Measurements from ENCODE around the gene POU2AF2. TPM values are rescaled to one million over a fixed set of nuclear protein-coding genes. Genes with fewer than 3 reads are reported as not detected.

POU2AF2 gene
- total and polyA plus RNA-seq, 3 experiments from 2014 or later, result not detected

DNA sequence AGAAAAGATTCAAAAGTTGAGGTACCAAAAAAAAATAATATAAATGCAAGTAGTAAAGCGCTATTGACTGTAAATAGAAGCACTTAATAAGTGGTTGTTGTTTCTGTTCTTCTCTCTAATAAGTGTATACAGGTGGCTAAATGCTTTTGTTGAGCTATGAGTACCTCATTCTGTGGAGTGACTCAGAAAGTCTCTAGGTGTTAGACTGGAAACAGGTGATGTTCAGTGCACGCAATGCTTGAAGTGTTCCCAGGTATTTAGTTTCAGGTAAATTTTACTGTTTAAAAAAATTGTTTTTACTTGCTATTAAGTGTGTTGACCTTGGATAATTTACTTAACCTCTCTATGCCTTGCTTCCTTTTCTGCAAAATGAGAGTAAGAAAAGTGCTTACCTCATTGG, 77.0 kb downstream of the POU2AF2 start:
- no peak for DNase-seq
- no peaks in the 10 kb centered on the region for H3K36me3 ChIP-seq (ENCODE audit: insufficient read depth, low read length)
- CTCF ChIA-PET, result no interaction called here
- Mint-ChIP-seq H3K4me3 (no peak overlapping the region), H3K27ac (no peak overlapping the region), H3K36me3 (no peaks in the 10 kb centered on the region), H3K27me3 (peaks cover 5 to 18% of the 10 kb centered on the region in 2 donors), H3K4me1 (no peaks in the 10 kb centered on the region), H3K9me3 (no peaks in the 10 kb centered on the region)
- H3K27me3 ChIP-seq (ENCODE audit: insufficient read depth, low read length, poor library complexity, severe bottlenecking), result no peaks in the 10 kb centered on the region
- no peak overlapping the region for H3K27ac ChIP-seq (ENCODE audit: low read depth, low read length)
- H3K4me1 ChIP-seq (ENCODE audit: insufficient read depth, low read length), result no peaks in the 10 kb centered on the region
- H3K4me3 ChIP-seq (ENCODE audit: low read length), result no peak overlapping the region
- no peaks in the 10 kb centered on the region for H3K9me3 ChIP-seq (ENCODE audit: low read length)
- POLR2A ChIA-PET, result no interaction called here

DNA sequence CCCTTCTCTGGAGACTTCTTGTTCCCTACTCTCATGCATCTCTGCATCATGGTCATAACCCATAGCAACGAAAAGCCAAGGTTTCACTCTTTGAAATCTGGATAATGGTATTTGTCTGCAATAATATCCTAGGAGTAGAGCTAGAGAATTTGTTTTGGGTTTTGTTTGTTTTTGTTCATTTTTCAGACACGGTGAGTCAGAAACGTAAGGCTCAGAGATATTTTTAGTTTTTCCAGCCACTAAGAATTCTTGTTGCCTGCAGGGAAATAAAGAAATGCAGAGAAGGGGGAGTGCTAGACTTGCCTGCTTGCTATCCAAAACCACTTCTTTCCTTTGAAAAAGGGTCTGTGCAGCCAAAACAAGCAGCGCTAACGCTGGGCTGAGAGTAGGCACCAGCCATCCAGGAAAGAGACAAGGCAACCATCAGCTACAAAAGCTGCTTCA, 78.8 kb downstream of the POU2AF2 start:
- no peak overlapping the region for H3K27ac ChIP-seq (ENCODE audit: low read depth, low read length)
- DNase-seq, result no peak
- ChIA-PET POLR2A (no interaction called here), CTCF (interaction anchor here (0.7 kb wide), 1 partner anchor 13 kb away, joined by 3 read pairs; no protein-coding TSS in a partner anchor)
- no peaks in the 10 kb centered on the region for H3K36me3 ChIP-seq (ENCODE audit: insufficient read depth, low read length)
- H3K4me1 ChIP-seq (ENCODE audit: insufficient read depth, low read length), result no peaks in the 10 kb centered on the region
- Mint-ChIP-seq H3K27ac (no peak overlapping the region), H3K9me3 (no peaks in the 10 kb centered on the region), H3K4me1 (no peaks in the 10 kb centered on the region), H3K27me3 (peaks cover 5 to 18% of the 10 kb centered on the region in 2 donors), H3K4me3 (no peak overlapping the region), H3K36me3 (no peaks in the 10 kb centered on the region)
- H3K27me3 ChIP-seq (ENCODE audit: insufficient read depth, low read length, poor library complexity, severe bottlenecking), result no peaks in the 10 kb centered on the region
- no peak overlapping the region for H3K4me3 ChIP-seq (ENCODE audit: low read length)
- H3K9me3 ChIP-seq (ENCODE audit: low read length), result no peaks in the 10 kb centered on the region

DNA sequence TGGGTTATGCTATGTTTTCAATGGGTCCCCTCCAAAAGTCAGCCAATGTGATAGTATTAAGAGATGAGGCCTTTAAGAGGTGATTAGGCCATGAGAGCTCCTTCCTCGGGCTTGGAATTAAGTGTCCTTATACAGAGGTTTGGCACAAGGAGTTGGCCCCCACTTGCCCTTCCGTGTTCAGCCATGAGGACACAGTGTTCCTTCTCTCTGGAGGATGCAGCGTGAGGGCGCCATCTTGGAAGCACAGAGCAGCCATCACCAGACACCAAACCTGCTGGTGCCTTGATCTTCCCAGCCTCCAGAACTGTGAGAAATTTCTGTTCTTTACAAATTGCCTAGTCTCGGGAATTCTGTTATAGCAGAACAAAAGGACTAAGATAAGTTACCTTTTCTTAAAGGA, 79.7 kb downstream of the POU2AF2 start:
- no peaks in the 10 kb centered on the region for H3K36me3 Mint-ChIP-seq
- no peaks in the 10 kb centered on the region for H3K4me1 Mint-ChIP-seq
- no peaks in the 10 kb centered on the region for H3K4me1 ChIP-seq (ENCODE audit: insufficient read depth, low read length)
- no peaks in the 10 kb centered on the region for H3K36me3 ChIP-seq (ENCODE audit: insufficient read depth, low read length)
- H3K27me3 ChIP-seq (ENCODE audit: insufficient read depth, low read length, poor library complexity, severe bottlenecking), result no peaks in the 10 kb centered on the region
- H3K4me3 Mint-ChIP-seq, result no peak overlapping the region
- peaks cover 4 to 18% of the 10 kb centered on the region in 2 donors for H3K27me3 Mint-ChIP-seq
- no peaks in the 10 kb centered on the region for H3K9me3 ChIP-seq (ENCODE audit: low read length)
- no peak overlapping the region for H3K27ac Mint-ChIP-seq
- ChIA-PET POLR2A (no interaction called here), CTCF (no interaction called here)
- no peak overlapping the region for H3K4me3 ChIP-seq (ENCODE audit: low read length)
- H3K9me3 Mint-ChIP-seq, result no peaks in the 10 kb centered on the region
- DNase-seq, result no peak
- H3K27ac ChIP-seq (ENCODE audit: low read depth, low read length), result no peak overlapping the region

DNA sequence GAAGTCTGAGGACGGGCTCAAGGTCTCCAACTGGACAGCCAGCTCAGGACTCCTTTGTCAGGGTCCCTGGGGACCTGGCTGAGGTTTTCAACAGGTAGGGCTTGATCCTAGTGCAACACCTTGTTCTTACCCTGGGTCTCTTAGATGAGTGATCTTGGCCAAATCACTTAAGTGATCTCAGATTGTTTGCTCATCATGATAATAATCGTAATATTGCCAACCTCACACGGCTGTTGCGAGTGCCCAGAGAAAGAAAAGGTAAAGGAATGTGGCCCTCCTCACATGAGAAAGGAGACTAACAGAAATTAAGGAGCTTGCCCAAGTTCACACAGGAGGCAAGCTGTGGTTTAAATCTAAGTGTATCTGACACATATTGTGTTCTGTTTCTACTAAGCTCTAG, 81.3 kb downstream of the POU2AF2 start:
- ChIA-PET CTCF (interaction anchor here (0.7 to 1.3 kb wide), 2 partner anchors 65 to 119 kb away, joined by 3 to 4 read pairs; no protein-coding TSS in a partner anchor), POLR2A (no interaction called here)
- H3K9me3 ChIP-seq (ENCODE audit: low read length), result no peaks in the 10 kb centered on the region

DNA sequence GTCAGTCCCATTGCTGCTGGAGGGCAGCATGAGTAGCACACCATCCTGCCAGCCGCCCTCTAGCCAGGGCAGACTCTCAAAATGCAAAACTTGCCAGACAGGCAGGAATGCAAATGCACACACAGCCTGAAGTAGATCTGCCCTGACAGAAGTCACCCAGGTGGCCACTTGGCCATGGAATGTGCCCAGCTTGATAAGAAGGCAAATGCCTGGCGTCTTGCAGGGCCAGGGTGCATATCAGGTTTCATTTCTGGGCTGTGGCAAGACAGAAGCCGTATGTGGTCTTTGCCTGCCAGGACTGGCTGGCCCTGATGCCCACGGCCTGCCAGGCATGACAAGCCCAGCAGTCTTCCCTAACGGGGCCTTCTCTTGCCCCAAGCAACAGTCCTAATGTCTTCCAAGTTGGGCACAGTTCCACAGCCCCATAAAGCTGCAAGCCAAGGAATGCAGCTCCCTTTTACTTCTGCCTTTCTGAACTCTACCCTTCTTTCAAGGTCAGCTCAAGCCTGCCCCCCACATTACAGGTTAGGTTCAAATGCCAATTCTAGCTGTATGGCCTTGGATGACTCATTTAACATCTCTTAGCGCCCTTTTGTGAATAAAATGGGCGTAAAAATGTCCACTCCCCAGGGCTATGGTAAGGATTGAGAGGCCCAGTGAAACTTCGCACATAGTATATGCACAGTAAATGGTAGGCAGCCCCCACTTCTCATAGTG, 82.5 kb downstream of the POU2AF2 start:
- H3K4me1 ChIP-seq (ENCODE audit: insufficient read depth, low read length), result no peaks in the 10 kb centered on the region
- H3K4me3 Mint-ChIP-seq, result no peak overlapping the region
- no peak overlapping the region for H3K4me3 ChIP-seq (ENCODE audit: low read length)
- no peak for DNase-seq
- ChIA-PET CTCF (interaction anchor here (1.3 kb wide), 1 partner anchor 118 kb away, joined by 4 read pairs; no protein-coding TSS in a partner anchor), POLR2A (no interaction called here)
- no peak overlapping the region for H3K27ac Mint-ChIP-seq
- H3K27ac ChIP-seq (ENCODE audit: low read depth, low read length), result no peak overlapping the region
- no peaks in the 10 kb centered on the region for H3K36me3 Mint-ChIP-seq
- no peaks in the 10 kb centered on the region for H3K4me1 Mint-ChIP-seq
- no peaks in the 10 kb centered on the region for H3K9me3 Mint-ChIP-seq
- no peaks in the 10 kb centered on the region for H3K36me3 ChIP-seq (ENCODE audit: insufficient read depth, low read length)
- no peaks in the 10 kb centered on the region for H3K27me3 ChIP-seq (ENCODE audit: insufficient read depth, low read length, poor library complexity, severe bottlenecking)
- H3K27me3 Mint-ChIP-seq, result peaks cover 3 to 13% of the 10 kb centered on the region in 2 donors
- no peaks in the 10 kb centered on the region for H3K9me3 ChIP-seq (ENCODE audit: low read length)

More for the DNA sequence above, 81.3 kb downstream of the POU2AF2 start:
- Mint-ChIP-seq H3K9me3 (no peaks in the 10 kb centered on the region), H3K27me3 (peaks cover 1 to 13% of the 10 kb centered on the region in 2 donors), H3K4me1 (no peaks in the 10 kb centered on the region), H3K36me3 (no peaks in the 10 kb centered on the region), H3K27ac (no peak overlapping the region), H3K4me3 (no peak overlapping the region)
- Histone ChIP-seq H3K4me1 (ENCODE audit: insufficient read depth, low read length) (no peaks in the 10 kb centered on the region), H3K4me3 (ENCODE audit: low read length) (no peak overlapping the region), H3K27ac (ENCODE audit: low read depth, low read length) (no peak overlapping the region), H3K36me3 (ENCODE audit: insufficient read depth, low read length) (no peaks in the 10 kb centered on the region), H3K27me3 (ENCODE audit: insufficient read depth, low read length, poor library complexity, severe bottlenecking) (no peaks in the 10 kb centered on the region)
- DNase-seq, result no peak

DNA sequence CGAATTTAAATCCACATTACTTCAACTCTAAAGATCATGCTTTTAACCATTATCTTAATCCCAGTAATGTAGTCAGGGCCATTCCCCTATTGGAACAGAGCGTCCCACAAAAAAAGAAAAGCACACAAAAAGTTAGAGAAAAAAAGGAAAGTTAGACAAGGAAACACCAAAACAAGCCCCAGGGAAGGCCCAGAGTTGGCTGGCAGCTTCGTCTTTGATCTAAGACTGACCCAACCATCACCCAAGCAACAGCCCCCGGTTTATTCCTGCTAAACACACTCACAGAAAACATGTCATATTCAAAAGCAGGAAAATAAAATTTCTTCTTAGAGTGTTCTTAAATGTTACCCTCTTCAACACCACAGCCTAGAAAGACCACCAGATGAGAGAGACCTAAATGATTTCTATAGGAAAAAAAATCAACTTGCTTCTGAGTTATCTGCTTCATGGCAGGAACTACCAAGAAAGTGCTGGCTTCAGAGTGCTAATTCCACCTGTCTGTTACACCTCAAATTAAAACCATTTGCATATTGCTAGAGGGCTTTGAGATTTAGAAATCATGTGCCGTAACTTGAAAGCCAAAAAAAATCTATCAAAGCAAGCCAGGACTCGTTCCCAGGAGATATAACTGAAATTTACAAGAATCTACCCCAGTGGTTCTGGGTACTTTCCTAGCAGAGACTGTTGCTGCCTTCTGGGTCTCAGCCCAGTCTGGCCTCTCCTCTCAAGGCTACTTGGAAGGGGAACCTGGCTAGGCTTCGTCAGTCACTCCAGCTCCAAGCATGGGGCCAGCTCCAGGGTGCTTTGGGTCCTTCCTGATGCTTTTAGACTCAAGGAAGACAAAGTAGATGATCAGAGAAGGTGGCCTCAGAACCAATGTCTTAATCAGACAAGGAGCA, 84.0 kb downstream of the POU2AF2 start:
- Histone ChIP-seq H3K27me3 (ENCODE audit: insufficient read depth, low read length, poor library complexity, severe bottlenecking) (no peaks in the 10 kb centered on the region), H3K27ac (ENCODE audit: low read depth, low read length) (no peak overlapping the region), H3K4me3 (ENCODE audit: low read length) (no peak overlapping the region), H3K9me3 (ENCODE audit: low read length) (no peaks in the 10 kb centered on the region), H3K4me1 (ENCODE audit: insufficient read depth, low read length) (no peaks in the 10 kb centered on the region), H3K36me3 (ENCODE audit: insufficient read depth, low read length) (no peaks in the 10 kb centered on the region)
- ChIA-PET CTCF (no interaction called here), POLR2A (no interaction called here)
- H3K4me3 Mint-ChIP-seq, result no peak overlapping the region
- H3K27ac Mint-ChIP-seq, result no peak overlapping the region
- H3K4me1 Mint-ChIP-seq, result no peaks in the 10 kb centered on the region
- H3K27me3 Mint-ChIP-seq, result peaks cover 3 to 15% of the 10 kb centered on the region in 2 donors
- H3K9me3 Mint-ChIP-seq, result no peaks in the 10 kb centered on the region
- DNase-seq, result no peak
- no peaks in the 10 kb centered on the region for H3K36me3 Mint-ChIP-seq

DNA sequence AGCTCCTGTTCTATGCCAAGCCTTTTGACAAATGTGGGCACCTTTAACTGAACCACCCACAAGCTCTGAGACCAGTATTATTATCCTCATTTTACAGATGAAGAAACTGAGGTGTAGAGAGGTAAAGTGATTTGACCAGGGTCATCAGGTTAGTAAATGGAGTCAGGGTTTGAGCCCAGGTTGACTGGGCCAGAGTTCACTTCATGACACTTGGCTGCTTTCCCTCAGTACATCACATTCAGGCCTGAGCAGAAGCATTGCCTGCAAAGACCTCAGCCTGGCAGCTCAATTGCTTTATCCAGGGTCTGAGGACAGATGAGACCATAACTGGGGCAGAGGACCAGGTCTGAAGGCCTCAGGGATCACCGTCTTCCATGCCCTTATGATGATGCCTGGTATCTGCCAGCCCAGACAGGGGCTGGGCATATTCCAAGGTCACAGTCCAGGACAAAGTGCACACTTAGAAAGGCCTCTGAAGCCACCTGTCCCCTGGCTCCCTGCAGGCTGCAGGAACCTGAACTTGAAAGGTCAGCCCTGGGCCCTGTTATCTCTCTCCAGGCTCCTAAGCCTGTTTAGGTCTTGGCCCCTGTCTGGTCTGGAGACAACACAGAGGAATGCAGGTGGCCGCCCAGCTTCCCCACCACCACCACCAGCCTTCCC, 84.8 kb downstream of the POU2AF2 start:
- no peaks in the 10 kb centered on the region for H3K36me3 ChIP-seq (ENCODE audit: insufficient read depth, low read length)
- H3K4me3 Mint-ChIP-seq, result no peak overlapping the region
- H3K9me3 ChIP-seq (ENCODE audit: low read length), result no peaks in the 10 kb centered on the region
- no peaks in the 10 kb centered on the region for H3K27me3 ChIP-seq (ENCODE audit: insufficient read depth, low read length, poor library complexity, severe bottlenecking)
- no peaks in the 10 kb centered on the region for H3K4me1 ChIP-seq (ENCODE audit: insufficient read depth, low read length)
- ChIA-PET POLR2A (no interaction called here), CTCF (no interaction called here)
- H3K36me3 Mint-ChIP-seq, result no peaks in the 10 kb centered on the region
- peak overlapping the region in 1 of 8 donors; percentile 70 for H3K27ac Mint-ChIP-seq
- no peaks in the 10 kb centered on the region for H3K4me1 Mint-ChIP-seq
- H3K4me3 ChIP-seq (ENCODE audit: low read length), result no peak overlapping the region
- no peaks in the 10 kb centered on the region for H3K9me3 Mint-ChIP-seq
- H3K27me3 Mint-ChIP-seq, result peaks cover 3 to 9% of the 10 kb centered on the region in 2 donors
- DNase-seq, result no peak
- H3K27ac ChIP-seq (ENCODE audit: low read depth, low read length), result no peak overlapping the region

Data from CD8-positive, alpha-beta memory T cell (primary cell).